Smooth muscle cell (in vitro differentiated cells): ENCODE data around the gene SHF. TPM values are rescaled to one million over a fixed set of nuclear protein-coding genes. Genes with fewer than 3 reads are reported as not detected.

Experiments used
- DNase-seq: peaks from one replicate; lab custom pipeline; 2025; ENCODE audit not compliant: unreplicated experiment; lab: John Stamatoyannopoulos, UW
- H2AFZ ChIP-seq: fragments of 200-600 bp; sonication (generic); 2 replicates; pipeline ENCODE4 v1.6.0; 2016; ENCODE audit warnings: antibody characterized with exemption, low read depth, mild to moderate bottlenecking
- H3F3A ChIP-seq: fragments of 200-600 bp; sonication (generic); 2 replicates; pipeline ENCODE4 v1.6.0; 2017; ENCODE audit warnings: antibody characterized with exemption, low read depth
- H3K27ac ChIP-seq: fragments of 200-600 bp; sonication (generic); 2 replicates; pipeline ENCODE4 v1.5.1; 2016; ENCODE audit warnings: low read depth, mild to moderate bottlenecking
- H3K27me3 ChIP-seq: fragments of 200-600 bp; sonication (generic); 2 replicates; pipeline ENCODE4 v1.6.1; 2016; ENCODE audit warnings: low read depth, mild to moderate bottlenecking
- H3K36me3 ChIP-seq: fragments of 200-600 bp; sonication (generic); 2 replicates; pipeline ENCODE4 v1.5.1; 2016; ENCODE audit warnings: low read depth
- H3K4me1 ChIP-seq: fragments of 200-600 bp; sonication (generic); 2 replicates; pipeline ENCODE4 v1.5.1; 2016; ENCODE audit warnings: low read depth
- H3K4me2 ChIP-seq: fragments of 200-600 bp; sonication (generic); 2 replicates; pipeline ENCODE4 v1.6.0; 2016; ENCODE audit warnings: mild to moderate bottlenecking
- H3K4me3 ChIP-seq: fragments of 200-600 bp; sonication (generic); 2 replicates; pipeline ENCODE4 v1.5.1; 2016; ENCODE audit warnings: mild to moderate bottlenecking
- H3K79me2 ChIP-seq: fragments of 200-600 bp; sonication (generic); 2 replicates; pipeline ENCODE4 v1.6.0; 2016; ENCODE audit warnings: low read depth, mild to moderate bottlenecking
- H3K9ac ChIP-seq: fragments of 200-600 bp; sonication (generic); 2 replicates; pipeline ENCODE4 v1.6.0; 2016; ENCODE audit warnings: low read depth
- H3K9me3 ChIP-seq: fragments of 200-600 bp; sonication (generic); replicated peaks from 2 replicates; pipeline ENCODE4 v1.5.1; 2016; ENCODE audit warnings: low read depth
- H4K20me1 ChIP-seq: fragments of 200-600 bp; sonication (generic); 2 replicates; pipeline ENCODE4 v1.6.0; 2016; ENCODE audit warnings: low read depth
- WGBS: methylation state at CpG from one replicate; pipeline ENCODE4 v1.1.7; 2016; ENCODE audit warnings: low lambda C conversion rate; 5-methylcytosine and 5-hydroxymethylcytosine counted together
- polyA plus RNA-seq: library from polyadenylated mRNA; unstranded; fragments of >200 nt; fragmentation: Nextera tagmentation; extraction: Ambion mirVana; gene quantifications from 2 replicates; pipeline ENCODE4 v1.2.1, GENCODE V29; 2016
- total RNA-seq: library from RNA; depleted of rRNA; stranded (reverse); fragments of >200 nt; gene quantifications from 2 replicates; pipeline ENCODE4 v1.2.3, GENCODE V29; 2014
- TF ChIP-seq, protein P1 (sequence below): fragments of 200-600 bp; sonication (generic); IDR thresholded peaks from 2 replicates; pipeline ENCODE4 v1.5.1; 2017; ENCODE audit warnings: borderline replicate concordance, mild to moderate bottlenecking, antibody characterized with exemption; ENCODE audit not compliant: insufficient read depth, poor library complexity, severe bottlenecking

SHF gene
- total and polyA plus RNA-seq, 2 experiments from 2014 or later, result 16.4 to 41.3 TPM

DNA sequence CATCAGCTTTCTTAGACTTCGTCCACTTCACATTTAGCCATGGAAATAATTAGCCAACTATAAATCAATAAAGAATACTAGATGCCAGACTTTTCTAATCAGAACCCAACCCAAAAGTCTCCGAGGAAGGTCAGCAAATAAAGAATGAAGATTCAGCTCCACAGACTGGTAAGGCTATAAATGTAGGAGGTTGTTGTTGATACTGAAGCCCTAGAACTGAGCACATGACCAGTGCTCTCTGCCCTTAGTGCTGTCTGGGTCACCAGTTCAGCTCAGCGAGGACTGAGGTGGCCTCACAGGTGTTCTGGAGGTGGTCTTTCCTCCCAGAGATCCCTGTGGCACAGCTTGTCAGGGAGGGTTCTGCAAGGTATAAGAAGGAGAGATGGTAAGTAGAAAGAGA is 43.4 kb upstream of the SHF start:
- Histone ChIP-seq H3K9ac (no peak overlapping the region), H3K27ac (no peak overlapping the region), H2AFZ (no peak overlapping the region), H3K36me3 (no peaks in the 10 kb centered on the region), H4K20me1 (no peaks in the 10 kb centered on the region), H3K4me3 (no peak overlapping the region), H3K79me2 (no peaks in the 10 kb centered on the region), H3F3A (no peaks in the 10 kb centered on the region), H3K9me3 (no peaks in the 10 kb centered on the region), H3K4me1 (no peaks in the 10 kb centered on the region), H3K4me2 (no peak overlapping the region), H3K27me3 (no peaks in the 10 kb centered on the region)
- TF ChIP-seq, protein P1, sequence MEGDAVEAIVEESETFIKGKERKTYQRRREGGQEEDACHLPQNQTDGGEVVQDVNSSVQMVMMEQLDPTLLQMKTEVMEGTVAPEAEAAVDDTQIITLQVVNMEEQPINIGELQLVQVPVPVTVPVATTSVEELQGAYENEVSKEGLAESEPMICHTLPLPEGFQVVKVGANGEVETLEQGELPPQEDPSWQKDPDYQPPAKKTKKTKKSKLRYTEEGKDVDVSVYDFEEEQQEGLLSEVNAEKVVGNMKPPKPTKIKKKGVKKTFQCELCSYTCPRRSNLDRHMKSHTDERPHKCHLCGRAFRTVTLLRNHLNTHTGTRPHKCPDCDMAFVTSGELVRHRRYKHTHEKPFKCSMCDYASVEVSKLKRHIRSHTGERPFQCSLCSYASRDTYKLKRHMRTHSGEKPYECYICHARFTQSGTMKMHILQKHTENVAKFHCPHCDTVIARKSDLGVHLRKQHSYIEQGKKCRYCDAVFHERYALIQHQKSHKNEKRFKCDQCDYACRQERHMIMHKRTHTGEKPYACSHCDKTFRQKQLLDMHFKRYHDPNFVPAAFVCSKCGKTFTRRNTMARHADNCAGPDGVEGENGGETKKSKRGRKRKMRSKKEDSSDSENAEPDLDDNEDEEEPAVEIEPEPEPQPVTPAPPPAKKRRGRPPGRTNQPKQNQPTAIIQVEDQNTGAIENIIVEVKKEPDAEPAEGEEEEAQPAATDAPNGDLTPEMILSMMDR, result no peak
- DNase-seq, result no peak
- 85% methylated on average over 3 of the region's 3 CpGs for WGBS

DNA sequence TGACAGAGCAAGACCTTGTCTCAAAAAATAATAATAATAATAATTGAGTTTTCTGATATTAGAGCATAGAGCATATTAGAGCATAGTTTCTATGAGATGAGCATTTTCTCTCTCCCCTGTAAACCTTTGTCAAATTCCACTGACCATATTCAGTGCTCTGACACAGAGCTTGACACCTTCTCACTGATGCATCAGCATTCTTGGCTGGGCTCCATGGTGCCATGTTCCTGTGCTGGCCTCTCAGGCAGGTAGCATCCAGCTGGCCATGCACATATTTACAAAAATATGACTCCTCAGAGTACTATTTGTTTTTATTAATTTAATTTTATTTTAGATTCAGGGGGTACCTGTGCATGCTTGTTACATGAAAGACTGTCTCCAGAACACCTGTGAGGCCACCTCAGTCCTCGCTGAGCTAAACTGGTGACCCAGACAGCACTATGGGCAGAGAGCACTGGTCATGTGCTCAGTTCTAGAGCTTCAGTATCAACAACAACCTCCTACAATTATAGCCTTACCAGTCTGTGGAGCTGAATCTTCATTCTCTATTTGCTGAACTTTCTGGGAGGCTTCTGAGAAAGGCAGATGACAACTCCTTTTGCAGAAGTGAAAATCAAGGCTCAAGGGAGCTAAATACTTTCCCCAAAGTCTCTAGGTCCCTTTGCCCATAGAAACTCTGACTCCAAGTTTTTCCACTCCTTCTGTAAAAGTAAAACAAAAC is 42.6 kb upstream of the SHF start:
- TF ChIP-seq, protein P1, result no peak
- Histone ChIP-seq H3K27me3 (no peaks in the 10 kb centered on the region), H3K4me3 (no peak overlapping the region), H3K79me2 (no peaks in the 10 kb centered on the region), H3K36me3 (no peaks in the 10 kb centered on the region), H3K27ac (no peak overlapping the region), H3K9me3 (no peaks in the 10 kb centered on the region), H3K4me2 (no peak overlapping the region), H3K4me1 (no peaks in the 10 kb centered on the region), H2AFZ (no peak overlapping the region), H4K20me1 (no peaks in the 10 kb centered on the region), H3F3A (no peaks in the 10 kb centered on the region), H3K9ac (no peak overlapping the region)
- WGBS, result 0% methylated on average over 1 of the region's 1 CpG
- no peak for DNase-seq

DNA sequence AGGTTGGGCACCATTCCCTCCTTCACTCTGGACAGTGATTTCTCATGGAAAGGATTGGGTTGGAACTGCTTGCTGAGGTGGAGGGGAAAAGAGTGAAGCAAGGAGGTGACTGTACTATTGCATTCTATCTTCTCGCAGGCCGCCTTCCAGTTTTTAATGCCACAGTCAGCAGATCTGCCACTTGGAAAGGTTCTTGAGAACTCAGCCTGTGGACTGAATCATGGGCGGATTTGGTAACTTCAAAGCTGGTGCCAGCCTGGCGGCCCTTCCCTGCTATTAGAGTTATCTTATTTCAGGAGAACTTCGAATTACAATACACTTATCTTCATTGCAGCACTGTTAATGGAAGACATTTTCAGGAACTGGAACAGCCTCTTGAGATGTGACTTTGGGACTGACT is 41.2 kb upstream of the SHF start:
- Histone ChIP-seq H3K36me3 (no peaks in the 10 kb centered on the region), H3K9me3 (no peaks in the 10 kb centered on the region), H3K4me3 (no peak overlapping the region), H3K27ac (no peak overlapping the region), H3F3A (no peaks in the 10 kb centered on the region), H4K20me1 (no peaks in the 10 kb centered on the region), H3K4me1 (no peaks in the 10 kb centered on the region), H3K79me2 (no peaks in the 10 kb centered on the region), H2AFZ (no peak overlapping the region), H3K4me2 (no peak overlapping the region), H3K27me3 (no peaks in the 10 kb centered on the region), H3K9ac (no peak overlapping the region)
- no peak for DNase-seq
- WGBS, result 74% methylated on average over 5 of the region's 5 CpGs
- TF ChIP-seq, protein P1, result no peak
